HepG2 (cell line): ENCODE results near the gene ARL16. TPM values are rescaled to one million over a fixed set of nuclear protein-coding genes. Genes with fewer than 3 reads are reported as not detected.

Experiments
- ARHGAP35 ChIP-seq: sonication (generic); formaldehyde crosslinking; IDR thresholded peaks from 2 replicates; pipeline ENCODE4 v1.9.0; 2022; ENCODE audit warnings: mild to moderate bottlenecking, inconsistent platforms, moderate library complexity, missing genetic modification reagents, borderline replicate concordance
- CCAR2 ChIP-seq: fragments of 200-400 bp; formaldehyde crosslinking; optimal IDR thresholded peaks from 2 replicates; pipeline ENCODE3; 2018; ENCODE audit warnings: low read depth, mild to moderate bottlenecking, low read length, moderate library complexity
- E2F2 ChIP-seq: sonication (generic); formaldehyde crosslinking; IDR thresholded peaks from 2 replicates; pipeline ENCODE4 v1.4.0; 2020; ENCODE audit warnings: missing genetic modification reagents, borderline replicate concordance
- GTF3A ChIP-seq: sonication (generic); formaldehyde crosslinking; conservative IDR thresholded peaks from 2 replicates; pipeline ENCODE4 v1.4.0; 2020; ENCODE audit warnings: mild to moderate bottlenecking, missing genetic modification reagents
- IKZF5 ChIP-seq: IDR thresholded peaks from 2 replicates; pipeline ENCODE4 v1.6.1; 2018; ENCODE audit warnings: missing genetic modification reagents, mild to moderate bottlenecking, missing compliant biosample characterization
- PLSCR1 ChIP-seq: sonication (generic); formaldehyde crosslinking; IDR thresholded peaks from 2 replicates; pipeline ENCODE4 v1.5.0; 2020; ENCODE audit warnings: missing genetic modification reagents, mild to moderate bottlenecking, borderline replicate concordance
- SIN3A ChIP-seq: IDR thresholded peaks from 2 replicates; pipeline ENCODE4 v1.6.1; 2011; ENCODE audit warnings: low read depth, mild to moderate bottlenecking, control low read depth, low read length, borderline replicate concordance
- SP4 ChIP-seq: sonication (generic); formaldehyde crosslinking; IDR thresholded peaks from 2 replicates; pipeline ENCODE4 v1.8.1; 2023; ENCODE audit warnings: mild to moderate bottlenecking, missing genetic modification reagents
- ZNF816 ChIP-seq: sonication (generic); formaldehyde crosslinking; IDR thresholded peaks from 2 replicates; pipeline ENCODE4 v1.8.0; 2022; ENCODE audit warnings: missing genetic modification reagents, mild to moderate bottlenecking, borderline replicate concordance
- polyA plus RNA-seq, 8 experiments: library from polyadenylated mRNA; depleted of rRNA in 3 of 8; stranded (reverse) in 7 of 8; unstranded in 1 of 8; fragments of >200 nt; fragmentation: Illumina TruSeq in 4 of 8; extraction: Trizol in 4 of 8; gene quantifications; 2 replicates each; pipeline versions ENCODE4 v1.2.1 to v1.2.3, GENCODE V29; 2011 to 2016; ENCODE audit warnings: low read depth in 4 of 8, missing spikeins in 1 of 8, mixed read lengths in 1 of 8; ENCODE audit not compliant: insufficient read depth in 1 of 8
- total RNA-seq, 5 experiments: library from RNA; depleted of rRNA; stranded (reverse); fragments of >200 nt; fragmentation: Illumina TruSeq; extraction: Trizol; gene quantifications; 2 replicates each; pipeline ENCODE4 v1.2.3, GENCODE V29; 2016; ENCODE audit warnings: low read depth in 1 of 5
- TF ChIP-seq, protein P1 (sequence below): sonication (generic); formaldehyde crosslinking; IDR thresholded peaks from 2 replicates; pipeline ENCODE4 v1.4.0; 2020; ENCODE audit warnings: missing genetic modification reagents
- TF ChIP-seq, protein P2 (sequence below): sonication (generic); formaldehyde crosslinking; IDR thresholded peaks from 2 replicates; pipeline ENCODE4 v1.4.0; 2020; ENCODE audit warnings: mild to moderate bottlenecking, missing genetic modification reagents, borderline replicate concordance
- TF ChIP-seq, protein P3 (sequence below): IDR thresholded peaks from 2 replicates; pipeline ENCODE4 v1.6.1; 2016; ENCODE audit warnings: mild to moderate bottlenecking, missing biosample characterization, missing genetic modification reagents

Gene ARL16
- total and polyA plus RNA-seq, 2 of the 13 experiments (the other 11 are each of a cell fraction or from before 2014, with no cell fraction given), result 20.8 to 30.8 TPM

GRCh38 chr17:81665205-81666091, 18.1 kb downstream of the ARL16 start (continued):
- TF ChIP-seq, protein P1, sequence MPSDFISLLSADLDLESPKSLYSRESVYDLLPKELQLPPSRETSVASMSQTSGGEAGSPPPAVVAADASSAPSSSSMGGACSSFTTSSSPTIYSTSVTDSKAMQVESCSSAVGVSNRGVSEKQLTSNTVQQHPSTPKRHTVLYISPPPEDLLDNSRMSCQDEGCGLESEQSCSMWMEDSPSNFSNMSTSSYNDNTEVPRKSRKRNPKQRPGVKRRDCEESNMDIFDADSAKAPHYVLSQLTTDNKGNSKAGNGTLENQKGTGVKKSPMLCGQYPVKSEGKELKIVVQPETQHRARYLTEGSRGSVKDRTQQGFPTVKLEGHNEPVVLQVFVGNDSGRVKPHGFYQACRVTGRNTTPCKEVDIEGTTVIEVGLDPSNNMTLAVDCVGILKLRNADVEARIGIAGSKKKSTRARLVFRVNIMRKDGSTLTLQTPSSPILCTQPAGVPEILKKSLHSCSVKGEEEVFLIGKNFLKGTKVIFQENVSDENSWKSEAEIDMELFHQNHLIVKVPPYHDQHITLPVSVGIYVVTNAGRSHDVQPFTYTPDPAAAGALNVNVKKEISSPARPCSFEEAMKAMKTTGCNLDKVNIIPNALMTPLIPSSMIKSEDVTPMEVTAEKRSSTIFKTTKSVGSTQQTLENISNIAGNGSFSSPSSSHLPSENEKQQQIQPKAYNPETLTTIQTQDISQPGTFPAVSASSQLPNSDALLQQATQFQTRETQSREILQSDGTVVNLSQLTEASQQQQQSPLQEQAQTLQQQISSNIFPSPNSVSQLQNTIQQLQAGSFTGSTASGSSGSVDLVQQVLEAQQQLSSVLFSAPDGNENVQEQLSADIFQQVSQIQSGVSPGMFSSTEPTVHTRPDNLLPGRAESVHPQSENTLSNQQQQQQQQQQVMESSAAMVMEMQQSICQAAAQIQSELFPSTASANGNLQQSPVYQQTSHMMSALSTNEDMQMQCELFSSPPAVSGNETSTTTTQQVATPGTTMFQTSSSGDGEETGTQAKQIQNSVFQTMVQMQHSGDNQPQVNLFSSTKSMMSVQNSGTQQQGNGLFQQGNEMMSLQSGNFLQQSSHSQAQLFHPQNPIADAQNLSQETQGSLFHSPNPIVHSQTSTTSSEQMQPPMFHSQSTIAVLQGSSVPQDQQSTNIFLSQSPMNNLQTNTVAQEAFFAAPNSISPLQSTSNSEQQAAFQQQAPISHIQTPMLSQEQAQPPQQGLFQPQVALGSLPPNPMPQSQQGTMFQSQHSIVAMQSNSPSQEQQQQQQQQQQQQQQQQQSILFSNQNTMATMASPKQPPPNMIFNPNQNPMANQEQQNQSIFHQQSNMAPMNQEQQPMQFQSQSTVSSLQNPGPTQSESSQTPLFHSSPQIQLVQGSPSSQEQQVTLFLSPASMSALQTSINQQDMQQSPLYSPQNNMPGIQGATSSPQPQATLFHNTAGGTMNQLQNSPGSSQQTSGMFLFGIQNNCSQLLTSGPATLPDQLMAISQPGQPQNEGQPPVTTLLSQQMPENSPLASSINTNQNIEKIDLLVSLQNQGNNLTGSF (CRISPR knock-in tag), result 0 out of 2 replicates have a peak, but pooled peaks have one; percentile 42
- no peak for TF ChIP-seq IKZF5 (CRISPR knock-in tag)
- peak; percentile 26; the same call in 1 of the 2 replicates for TF ChIP-seq SIN3A
- no peak for TF ChIP-seq GTF3A (CRISPR knock-in tag)
- 0 out of 2 replicates have a peak, but pooled peaks have one; percentile 63 for TF ChIP-seq PLSCR1 (CRISPR knock-in tag)
- TF ChIP-seq, protein P2, sequence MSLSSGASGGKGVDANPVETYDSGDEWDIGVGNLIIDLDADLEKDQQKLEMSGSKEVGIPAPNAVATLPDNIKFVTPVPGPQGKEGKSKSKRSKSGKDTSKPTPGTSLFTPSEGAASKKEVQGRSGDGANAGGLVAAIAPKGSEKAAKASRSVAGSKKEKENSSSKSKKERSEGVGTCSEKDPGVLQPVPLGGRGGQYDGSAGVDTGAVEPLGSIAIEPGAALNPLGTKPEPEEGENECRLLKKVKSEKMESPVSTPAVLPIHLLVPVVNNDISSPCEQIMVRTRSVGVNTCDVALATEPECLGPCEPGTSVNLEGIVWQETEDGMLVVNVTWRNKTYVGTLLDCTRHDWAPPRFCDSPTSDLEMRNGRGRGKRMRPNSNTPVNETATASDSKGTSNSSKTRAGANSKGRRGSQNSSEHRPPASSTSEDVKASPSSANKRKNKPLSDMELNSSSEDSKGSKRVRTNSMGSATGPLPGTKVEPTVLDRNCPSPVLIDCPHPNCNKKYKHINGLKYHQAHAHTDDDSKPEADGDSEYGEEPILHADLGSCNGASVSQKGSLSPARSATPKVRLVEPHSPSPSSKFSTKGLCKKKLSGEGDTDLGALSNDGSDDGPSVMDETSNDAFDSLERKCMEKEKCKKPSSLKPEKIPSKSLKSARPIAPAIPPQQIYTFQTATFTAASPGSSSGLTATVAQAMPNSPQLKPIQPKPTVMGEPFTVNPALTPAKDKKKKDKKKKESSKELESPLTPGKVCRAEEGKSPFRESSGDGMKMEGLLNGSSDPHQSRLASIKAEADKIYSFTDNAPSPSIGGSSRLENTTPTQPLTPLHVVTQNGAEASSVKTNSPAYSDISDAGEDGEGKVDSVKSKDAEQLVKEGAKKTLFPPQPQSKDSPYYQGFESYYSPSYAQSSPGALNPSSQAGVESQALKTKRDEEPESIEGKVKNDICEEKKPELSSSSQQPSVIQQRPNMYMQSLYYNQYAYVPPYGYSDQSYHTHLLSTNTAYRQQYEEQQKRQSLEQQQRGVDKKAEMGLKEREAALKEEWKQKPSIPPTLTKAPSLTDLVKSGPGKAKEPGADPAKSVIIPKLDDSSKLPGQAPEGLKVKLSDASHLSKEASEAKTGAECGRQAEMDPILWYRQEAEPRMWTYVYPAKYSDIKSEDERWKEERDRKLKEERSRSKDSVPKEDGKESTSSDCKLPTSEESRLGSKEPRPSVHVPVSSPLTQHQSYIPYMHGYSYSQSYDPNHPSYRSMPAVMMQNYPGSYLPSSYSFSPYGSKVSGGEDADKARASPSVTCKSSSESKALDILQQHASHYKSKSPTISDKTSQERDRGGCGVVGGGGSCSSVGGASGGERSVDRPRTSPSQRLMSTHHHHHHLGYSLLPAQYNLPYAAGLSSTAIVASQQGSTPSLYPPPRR (CRISPR knock-in tag), result no peak
- no peak for TF ChIP-seq E2F2 (CRISPR knock-in tag)
- TF ChIP-seq CCAR2, result no peak
- TF ChIP-seq, protein P3, sequence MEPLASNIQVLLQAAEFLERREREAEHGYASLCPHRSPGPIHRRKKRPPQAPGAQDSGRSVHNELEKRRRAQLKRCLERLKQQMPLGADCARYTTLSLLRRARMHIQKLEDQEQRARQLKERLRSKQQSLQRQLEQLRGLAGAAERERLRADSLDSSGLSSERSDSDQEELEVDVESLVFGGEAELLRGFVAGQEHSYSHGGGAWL, result no peak
- no peak for TF ChIP-seq SP4 (CRISPR knock-in tag)
- TF ChIP-seq ZNF816 (CRISPR knock-in tag), result 0 out of 2 replicates have a peak, but pooled peaks have one; percentile 24
- TF ChIP-seq ARHGAP35 (CRISPR knock-in tag), result 0 out of 2 replicates have a peak, but pooled peaks have one; percentile 7
